ENCODE data around the gene QRSL1. TPM values are rescaled to one million over a fixed set of nuclear protein-coding genes. Genes with fewer than 3 reads are reported as not detected.

QRSL1 gene
- total RNA-seq, 1 donor from 2014 or later: 10.7 TPM

GRCh38 chr6:106642476-106642875, 13.1 kb downstream of the QRSL1 start:
- Histone ChIP-seq H3K36me3 (peaks cover 67% of the 10 kb centered on the region), H3K4me3 (no peak overlapping the region), H3K27me3 (ENCODE audit: low read depth) (no peaks in the 10 kb centered on the region), H3K27ac (no peak overlapping the region), H3K9me3 (no peaks in the 10 kb centered on the region), H3K4me1 (peaks cover 5% of the 10 kb centered on the region)
- no peak for TF ChIP-seq CTCF (IDR thresholded peaks at IDR 0.05)
- ATAC-seq: no peak
- no peak for DNase-seq
- intact Hi-C loops (cut with DNase I): no loop called here

GRCh38 chr6:106643061-106643460, 13.7 kb downstream of the QRSL1 start:
- Histone ChIP-seq H3K4me1 (peaks cover 4% of the 10 kb centered on the region), H3K27ac (no peak overlapping the region), H3K9me3 (no peaks in the 10 kb centered on the region), H3K27me3 (ENCODE audit: low read depth) (no peaks in the 10 kb centered on the region), H3K4me3 (no peak overlapping the region), H3K36me3 (peaks cover 69% of the 10 kb centered on the region)
- TF ChIP-seq CTCF (IDR thresholded peaks at IDR 0.05): no peak
- intact Hi-C loops (cut with DNase I): no loop called here
- DNase-seq (no peak), ATAC-seq (no peak)

GRCh38 chr6:106648651-106649308, 19.4 kb downstream of the QRSL1 start:
- no peaks in the 10 kb centered on the region for H3K4me1 ChIP-seq
- no peaks in the 10 kb centered on the region for H3K9me3 ChIP-seq
- H3K27ac ChIP-seq: no peak overlapping the region
- peaks cover 81% of the 10 kb centered on the region for H3K36me3 ChIP-seq
- ATAC-seq (no peak), DNase-seq (no peak)
- intact Hi-C loops (cut with DNase I): no loop called here
- H3K4me3 ChIP-seq: no peak overlapping the region
- no peak for TF ChIP-seq CTCF (IDR thresholded peaks at IDR 0.05)
- H3K27me3 ChIP-seq (ENCODE audit: low read depth): no peaks in the 10 kb centered on the region

- H3K4me3 ChIP-seq: no peak overlapping the region
- intact Hi-C loops (cut with DNase I): no loop called here
- peaks cover 16% of the 10 kb centered on the region for H3K9me3 ChIP-seq
- DNase-seq (no peak), ATAC-seq (no peak)
- no peak overlapping the region for H3K27ac ChIP-seq
- no peaks in the 10 kb centered on the region for H3K4me1 ChIP-seq
- H3K36me3 ChIP-seq: peaks cover 81% of the 10 kb centered on the region
- H3K27me3 ChIP-seq (ENCODE audit: low read depth): no peaks in the 10 kb centered on the region
- no peak for TF ChIP-seq CTCF (IDR thresholded peaks at IDR 0.05)
These were observed 29.1 kb downstream of the QRSL1 start for GRCh38 chr6:106658469-106658868.

DNA sequence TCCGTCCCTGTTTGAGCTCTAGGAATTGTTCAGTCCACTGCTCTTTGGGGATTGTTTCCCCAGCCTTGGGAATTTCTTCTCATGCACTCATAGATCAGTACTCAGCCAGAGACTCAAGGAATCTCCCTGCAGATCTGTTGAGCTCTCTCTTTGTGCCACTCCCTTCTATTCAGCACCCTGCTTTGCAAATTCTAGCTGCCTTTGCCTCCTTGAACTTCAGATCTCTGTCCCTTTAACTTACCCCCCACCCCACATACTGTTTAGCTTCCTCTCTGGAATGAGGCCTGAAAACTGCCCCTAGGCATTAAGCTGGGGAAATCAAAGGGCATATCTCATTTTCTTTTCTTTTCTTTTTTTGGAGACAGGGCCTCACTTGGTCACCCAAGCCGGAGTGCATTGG, 30.5 kb downstream of the QRSL1 start:
- Histone ChIP-seq H3K27ac (no peak overlapping the region), H3K27me3 (ENCODE audit: low read depth) (no peaks in the 10 kb centered on the region), H3K36me3 (peaks cover 72% of the 10 kb centered on the region), H3K4me3 (no peak overlapping the region), H3K9me3 (peaks cover 16% of the 10 kb centered on the region), H3K4me1 (no peaks in the 10 kb centered on the region)
- TF ChIP-seq CTCF (IDR thresholded peaks at IDR 0.05): no peak
- ATAC-seq (no peak), DNase-seq (no peak)
- intact Hi-C loops (cut with DNase I): no loop called here
